Activated CD8-positive, alpha-beta memory T cell treated with anti-CD3 and anti-CD28 coated beads, Interleukin-2, amount 50 U/mL, for 1 hour (primary cell): ENCODE data around the gene ZDHHC9.
A peak's percentile ranks its signal among the peaks of the same experiment; 100 is the strongest.
"Not testable (repeated sequence)": the region's sequence is repeated elsewhere in the genome, so short reads cannot be mapped to it uniquely, and the experiment has no call there.

Source experiments
- DNase-seq: peaks from one replicate; pipeline ENCODE4 v3.0.0-alpha.2; 2020; ENCODE audit errors: extremely low read depth

Gene ZDHHC9

GRCh38 chrX:129843459-129844306 lies at the start of gene ZDHHC9:
TSS of gene ZDHHC9 (minus strand) at chrX:129843886. CDS start at chrX:129841945, 1,941 bp downstream.
- peak; percentile 63 for DNase-seq

GRCh38 chrX:129877401-129877800 lies 33.7 kb upstream of the ZDHHC9 start:
- DNase-seq = no peak

GRCh38 chrX:129876771-129877305 lies 33.2 kb upstream of the ZDHHC9 start:
- no peak for DNase-seq

- DNase-seq = no peak
Observed at GRCh38 chrX:129875669-129876068, 32.0 kb upstream of the ZDHHC9 start.

GRCh38 chrX:129872524-129872923 lies 28.8 kb upstream of the ZDHHC9 start:
- DNase-seq = no peak

GRCh38 chrX:129866321-129866720 lies 22.6 kb upstream of the ZDHHC9 start:
- not testable (repeated sequence) for DNase-seq

- DNase-seq = not testable (repeated sequence)
Observed at GRCh38 chrX:129859134-129859533, 15.4 kb upstream of the ZDHHC9 start.

GRCh38 chrX:129851825-129852224 lies 8.1 kb upstream of the ZDHHC9 start:
- not testable (repeated sequence) for DNase-seq

- DNase-seq = no peak
Observed at GRCh38 chrX:129846716-129847115, 3.0 kb upstream of the ZDHHC9 start.

- DNase-seq = no peak
Observed at GRCh38 chrX:129845616-129846190, 2.0 kb upstream of the ZDHHC9 start.

GRCh38 chrX:129843209-129843458 lies 552 bp downstream of the ZDHHC9 start:
- no peak for DNase-seq

- no peak for DNase-seq
Observed at GRCh38 chrX:129842510-129843208, 1.0 kb downstream of the ZDHHC9 start.

- no peak for DNase-seq
Observed at GRCh38 chrX:129840344-129840743, 3.3 kb downstream of the ZDHHC9 start.

GRCh38 chrX:129836827-129837226 lies 6.9 kb downstream of the ZDHHC9 start:
- no peak for DNase-seq

GRCh38 chrX:129833153-129833990 lies 10.3 kb downstream of the ZDHHC9 start:
- no peak for DNase-seq

GRCh38 chrX:129831091-129831885 lies 12.4 kb downstream of the ZDHHC9 start:
- no peak for DNase-seq

- no peak for DNase-seq
Observed at GRCh38 chrX:129830494-129830893, 13.2 kb downstream of the ZDHHC9 start.

- no peak for DNase-seq
Observed at GRCh38 chrX:129825746-129826505, 17.8 kb downstream of the ZDHHC9 start.

GRCh38 chrX:129824620-129825019 lies 19.1 kb downstream of the ZDHHC9 start:
- DNase-seq = no peak

GRCh38 chrX:129823522-129823921 lies 20.2 kb downstream of the ZDHHC9 start:
- DNase-seq = no peak
